SH-SY5Y (cell line): ENCODE results near the gene GPATCH4.

Experiments
- GATA2 ChIP-seq: IDR thresholded peaks from 2 replicates; pipeline ENCODE4 v1.6.1; 2011; ENCODE audit warnings: mild to moderate bottlenecking, low read depth, low read length
- GATA3 ChIP-seq: IDR thresholded peaks from 2 replicates; pipeline ENCODE4 v1.6.1; 2011; ENCODE audit warnings: low read depth, mild to moderate bottlenecking, low read length, moderate library complexity

DNA sequence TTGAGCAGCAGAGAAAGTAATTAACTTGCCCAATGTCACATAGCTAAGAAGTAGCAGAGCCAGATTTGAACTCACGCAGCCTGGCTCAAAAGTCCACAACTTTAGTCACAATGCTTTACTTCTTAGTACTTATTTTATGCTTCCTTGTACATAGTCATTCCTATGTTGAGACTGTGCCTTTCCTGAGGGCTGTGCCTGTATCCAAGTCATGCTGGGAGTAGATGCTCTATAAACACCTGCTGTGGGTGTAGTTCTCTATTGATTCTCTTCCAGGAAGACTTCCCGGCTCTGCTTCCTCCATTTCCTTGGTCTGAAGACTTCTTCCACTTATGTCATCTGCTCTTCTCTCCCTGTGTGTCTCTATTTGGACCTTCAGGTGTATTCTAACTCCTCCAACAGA lies 45.6 kb downstream of the GPATCH4 start:
- TF ChIP-seq GATA3 (no peak), GATA2 (no peak)
